T-helper 2 cell treated with Interferon-gamma antibody and Interleukin-4, amounts not matched to agents 5 μg/mL and 100 μg/mL, for 36 hours (primary cell): ENCODE results near the gene PCDHA11.
"Not testable (repeated sequence)": the region's sequence is repeated elsewhere in the genome, so short reads cannot be mapped to it uniquely, and the experiment has no call there.

ENCODE experiments used
- DNase-seq: peaks from one replicate; pipeline ENCODE4 v3.0.0; 2021; ENCODE audit warnings: low spot score
- H3K27ac Mint-ChIP-seq: one replicate; pipeline ENCODE4 v1.8.0; 2021; ENCODE audit warnings: mild to moderate bottlenecking, mixed read lengths
- H3K27me3 Mint-ChIP-seq: one replicate; pipeline ENCODE4 v1.8.0; 2021; ENCODE audit warnings: low read depth, mixed read lengths
- H3K36me3 Mint-ChIP-seq: one replicate; pipeline ENCODE4 v1.8.0; 2021; ENCODE audit warnings: low read depth, mixed read lengths
- H3K4me1 Mint-ChIP-seq: one replicate; pipeline ENCODE4 v1.8.0; 2021; ENCODE audit warnings: low read depth, mixed read lengths
- H3K4me3 Mint-ChIP-seq: one replicate; pipeline ENCODE4 v1.8.0; 2022; ENCODE audit warnings: mild to moderate bottlenecking, moderate library complexity, mixed read lengths
- H3K9me3 Mint-ChIP-seq: one replicate; pipeline ENCODE4 v1.8.0; 2021; ENCODE audit warnings: mixed read lengths

Gene PCDHA11

DNA sequence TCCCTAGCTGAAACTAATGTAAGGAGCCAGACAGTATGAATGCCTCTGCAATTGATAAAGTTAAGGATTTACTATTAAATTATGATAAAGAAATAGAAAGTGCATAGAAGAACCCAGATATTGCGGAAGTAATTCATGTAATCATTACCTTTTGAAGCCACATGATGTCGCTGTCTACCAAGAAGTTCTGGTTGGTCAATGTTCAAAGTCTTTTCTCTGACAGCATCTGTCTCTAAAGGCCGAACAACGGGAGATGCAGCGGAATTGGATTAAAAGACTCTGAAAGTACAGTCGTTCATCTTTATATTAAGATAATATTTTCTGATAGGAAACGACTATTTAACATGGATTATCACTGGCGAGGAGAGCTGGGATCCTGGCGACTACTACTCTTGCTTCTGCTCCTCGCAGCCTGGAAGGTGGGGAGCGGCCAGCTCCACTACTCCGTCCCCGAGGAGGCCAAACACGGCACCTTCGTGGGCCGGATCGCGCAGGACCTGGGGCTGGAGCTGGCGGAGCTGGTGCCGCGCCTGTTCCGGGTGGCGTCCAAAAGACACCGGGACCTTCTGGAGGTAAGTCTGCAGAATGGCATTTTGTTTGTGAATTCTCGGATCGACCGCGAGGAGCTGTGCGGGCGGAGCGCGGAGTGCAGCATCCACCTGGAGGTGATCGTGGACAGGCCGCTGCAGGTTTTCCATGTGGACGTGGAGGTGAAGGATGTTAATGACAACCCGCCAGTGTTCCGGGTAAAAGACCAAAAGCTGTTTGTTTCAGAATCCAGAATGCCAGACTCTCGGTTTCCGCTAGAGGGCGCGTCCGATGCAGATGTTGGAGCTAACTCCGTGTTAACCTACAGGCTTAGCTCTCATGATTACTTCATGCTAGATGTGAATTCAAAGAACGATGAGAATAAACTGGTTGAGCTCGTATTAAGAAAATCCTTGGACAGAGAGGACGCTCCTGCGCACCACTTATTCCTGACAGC, 27.5 kb upstream of the PCDHA11 start, which contains the start of gene PCDHA8:
PCDHA8 (plus strand) TSS at position 210 of the 985 bp plus-strand sequence; CDS start at position 345, 135 bp downstream.
- Mint-ChIP-seq H3K4me3 (no peak within 1 kb of the TSS), H3K27ac (no peak within 1 kb of the TSS), H3K4me1 (no peaks in the 10 kb centered on the region), H3K9me3 (peaks cover 28% of the 10 kb centered on the region), H3K36me3 (no peaks in the 10 kb centered on the region), H3K27me3 (no peaks in the 10 kb centered on the region)
- DNase-seq, result no peak

GRCh38 chr5:140842798-140843733, 25.7 kb upstream of the PCDHA11 start:
- Mint-ChIP-seq H3K27ac (no peak overlapping the region), H3K4me3 (no peak overlapping the region), H3K36me3 (no peaks in the 10 kb centered on the region), H3K9me3 (peaks cover 39% of the 10 kb centered on the region), H3K27me3 (no peaks in the 10 kb centered on the region), H3K4me1 (no peaks in the 10 kb centered on the region)
- DNase-seq, result no peak

DNA sequence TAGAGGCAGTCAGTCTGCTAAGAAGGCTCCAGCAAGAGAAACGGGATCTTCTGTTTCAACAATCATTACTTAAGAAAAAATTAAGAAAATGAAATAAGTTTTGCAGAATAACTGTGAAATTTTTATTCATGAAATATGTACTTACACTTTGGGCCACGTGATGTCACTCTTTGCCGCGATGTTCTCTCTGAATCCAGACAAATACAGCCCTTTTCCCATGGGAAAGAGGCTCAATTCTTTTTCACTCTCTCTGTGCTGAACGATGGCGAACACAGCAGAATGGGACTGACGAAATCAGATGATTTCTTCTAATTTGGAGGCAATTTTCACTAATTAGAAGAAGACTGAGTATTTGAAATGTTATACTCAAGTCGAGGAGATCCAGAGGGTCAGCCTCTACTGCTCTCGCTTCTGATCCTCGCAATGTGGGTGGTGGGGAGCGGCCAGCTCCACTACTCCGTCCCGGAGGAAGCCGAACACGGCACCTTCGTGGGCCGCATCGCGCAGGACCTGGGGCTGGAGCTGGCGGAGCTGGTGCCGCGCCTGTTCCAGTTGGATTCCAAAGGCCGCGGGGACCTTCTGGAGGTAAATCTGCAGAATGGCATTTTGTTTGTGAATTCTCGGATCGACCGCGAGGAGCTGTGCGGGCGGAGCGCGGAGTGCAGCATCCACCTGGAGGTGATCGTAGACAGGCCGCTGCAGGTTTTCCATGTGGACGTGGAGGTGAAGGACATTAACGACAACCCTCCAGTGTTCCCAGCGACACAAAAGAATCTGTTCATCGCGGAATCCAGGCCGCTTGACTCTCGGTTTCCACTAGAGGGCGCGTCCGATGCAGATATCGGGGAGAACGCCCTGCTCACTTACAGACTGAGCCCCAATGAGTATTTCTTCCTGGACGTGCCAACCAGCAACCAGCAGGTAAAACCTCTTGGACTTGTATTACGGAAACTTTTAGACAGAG, 20.3 kb upstream of the PCDHA11 start, which contains the start of gene PCDHA9:
PCDHA9 (plus strand) TSS at position 244 of the 964 bp plus-strand sequence; CDS start at position 358, 114 bp downstream.
- H3K36me3 Mint-ChIP-seq, DNase-seq, H3K27ac Mint-ChIP-seq, H3K27me3 Mint-ChIP-seq, H3K4me3 Mint-ChIP-seq, H3K4me1 Mint-ChIP-seq: not testable (repeated sequence)
- peaks cover 34% of the 10 kb centered on the region for H3K9me3 Mint-ChIP-seq

GRCh38 chr5:140849831-140850634, 18.7 kb upstream of the PCDHA11 start:
- DNase-seq, H3K27me3 Mint-ChIP-seq, H3K4me3 Mint-ChIP-seq, H3K36me3 Mint-ChIP-seq, H3K27ac Mint-ChIP-seq, H3K4me1 Mint-ChIP-seq: not testable (repeated sequence)
- H3K9me3 Mint-ChIP-seq, result peaks cover 31% of the 10 kb centered on the region

DNA sequence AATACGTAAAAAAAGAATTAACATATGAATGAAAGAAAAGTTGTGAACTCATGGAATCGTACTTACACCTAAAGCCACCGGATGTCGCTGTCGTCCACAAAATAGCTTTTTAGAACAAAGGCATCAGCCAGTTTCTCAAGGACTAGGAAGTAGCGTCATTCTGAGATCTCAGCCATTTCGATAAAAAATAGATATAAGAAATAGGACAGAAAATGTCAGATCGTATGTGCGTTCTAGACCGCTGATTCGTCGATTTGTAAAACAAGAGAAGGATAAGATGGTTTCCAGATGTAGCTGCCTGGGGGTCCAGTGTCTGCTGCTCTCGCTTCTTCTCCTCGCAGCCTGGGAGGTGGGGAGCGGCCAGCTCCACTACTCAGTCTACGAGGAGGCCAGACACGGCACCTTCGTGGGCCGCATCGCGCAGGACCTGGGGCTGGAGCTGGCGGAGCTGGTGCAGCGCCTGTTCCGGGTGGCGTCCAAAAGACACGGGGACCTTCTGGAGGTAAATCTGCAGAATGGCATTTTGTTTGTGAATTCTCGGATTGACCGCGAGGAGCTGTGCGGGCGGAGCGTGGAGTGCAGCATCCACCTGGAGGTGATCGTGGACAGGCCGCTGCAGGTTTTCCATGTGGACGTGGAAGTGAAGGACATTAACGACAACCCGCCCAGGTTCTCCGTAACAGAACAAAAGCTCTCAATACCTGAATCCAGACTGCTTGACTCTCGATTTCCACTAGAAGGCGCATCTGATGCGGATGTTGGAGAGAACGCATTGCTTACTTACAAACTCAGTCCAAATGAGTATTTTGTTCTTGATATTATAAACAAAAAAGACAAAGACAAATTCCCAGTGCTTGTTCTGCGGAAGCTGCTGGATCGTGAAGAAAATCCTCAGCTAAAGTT, 12.7 kb upstream of the PCDHA11 start, which contains the start of gene PCDHA10:
PCDHA10 (plus strand) TSS at position 126 of the 903 bp plus-strand sequence; CDS start at position 278, 152 bp downstream.
- H3K4me1 Mint-ChIP-seq, result no peaks in the 10 kb centered on the region
- DNase-seq, result no peak
- H3K36me3 Mint-ChIP-seq, result peaks cover 3% of the 10 kb centered on the region
- no peak within 1 kb of the TSS for H3K4me3 Mint-ChIP-seq
- no peaks in the 10 kb centered on the region for H3K27me3 Mint-ChIP-seq
- H3K9me3 Mint-ChIP-seq, result peaks cover 44% of the 10 kb centered on the region
- no peak within 1 kb of the TSS for H3K27ac Mint-ChIP-seq

DNA sequence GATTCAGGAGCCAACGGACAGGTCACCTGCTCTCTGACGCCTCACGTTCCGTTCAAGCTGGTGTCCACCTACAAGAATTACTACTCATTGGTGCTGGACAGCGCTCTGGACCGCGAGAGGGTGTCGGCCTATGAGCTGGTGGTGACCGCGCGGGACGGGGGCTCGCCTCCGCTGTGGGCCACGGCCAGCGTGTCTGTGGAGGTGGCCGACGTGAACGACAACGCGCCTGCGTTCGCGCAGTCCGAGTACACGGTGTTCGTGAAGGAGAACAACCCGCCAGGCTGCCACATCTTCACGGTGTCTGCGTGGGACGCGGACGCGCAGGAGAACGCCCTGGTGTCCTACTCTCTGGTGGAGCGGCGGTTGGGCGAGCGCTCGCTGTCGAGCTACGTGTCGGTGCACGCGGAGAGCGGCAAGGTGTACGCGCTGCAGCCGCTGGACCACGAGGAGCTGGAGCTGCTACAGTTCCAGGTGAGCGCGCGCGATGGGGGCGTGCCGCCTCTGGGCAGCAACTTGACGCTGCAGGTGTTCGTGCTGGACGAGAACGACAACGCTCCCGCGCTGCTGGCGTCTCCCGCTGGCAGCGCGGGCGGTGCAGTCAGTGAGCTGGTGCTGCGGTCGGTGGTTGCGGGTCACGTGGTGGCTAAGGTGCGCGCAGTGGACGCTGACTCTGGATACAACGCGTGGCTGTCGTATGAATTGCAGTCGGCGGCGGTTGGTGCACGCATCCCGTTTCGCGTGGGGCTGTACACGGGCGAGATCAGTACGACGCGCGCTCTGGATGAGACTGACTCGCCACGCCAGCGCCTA, 11.4 kb upstream of the PCDHA11 start:
- no peak for DNase-seq
- no peaks in the 10 kb centered on the region for H3K27me3 Mint-ChIP-seq
- peaks cover 3% of the 10 kb centered on the region for H3K36me3 Mint-ChIP-seq
- H3K4me1 Mint-ChIP-seq, result no peaks in the 10 kb centered on the region
- H3K27ac Mint-ChIP-seq, result no peak overlapping the region
- H3K4me3 Mint-ChIP-seq, result no peak overlapping the region
- H3K9me3 Mint-ChIP-seq, result peaks cover 48% of the 10 kb centered on the region

GRCh38 chr5:140857987-140858240, 10.8 kb upstream of the PCDHA11 start:
- no peak overlapping the region for H3K27ac Mint-ChIP-seq
- no peaks in the 10 kb centered on the region for H3K4me1 Mint-ChIP-seq
- H3K36me3 Mint-ChIP-seq, result peaks cover 3% of the 10 kb centered on the region
- no peaks in the 10 kb centered on the region for H3K27me3 Mint-ChIP-seq
- H3K9me3 Mint-ChIP-seq, result peaks cover 45% of the 10 kb centered on the region
- DNase-seq, result no peak
- no peak overlapping the region for H3K4me3 Mint-ChIP-seq

DNA sequence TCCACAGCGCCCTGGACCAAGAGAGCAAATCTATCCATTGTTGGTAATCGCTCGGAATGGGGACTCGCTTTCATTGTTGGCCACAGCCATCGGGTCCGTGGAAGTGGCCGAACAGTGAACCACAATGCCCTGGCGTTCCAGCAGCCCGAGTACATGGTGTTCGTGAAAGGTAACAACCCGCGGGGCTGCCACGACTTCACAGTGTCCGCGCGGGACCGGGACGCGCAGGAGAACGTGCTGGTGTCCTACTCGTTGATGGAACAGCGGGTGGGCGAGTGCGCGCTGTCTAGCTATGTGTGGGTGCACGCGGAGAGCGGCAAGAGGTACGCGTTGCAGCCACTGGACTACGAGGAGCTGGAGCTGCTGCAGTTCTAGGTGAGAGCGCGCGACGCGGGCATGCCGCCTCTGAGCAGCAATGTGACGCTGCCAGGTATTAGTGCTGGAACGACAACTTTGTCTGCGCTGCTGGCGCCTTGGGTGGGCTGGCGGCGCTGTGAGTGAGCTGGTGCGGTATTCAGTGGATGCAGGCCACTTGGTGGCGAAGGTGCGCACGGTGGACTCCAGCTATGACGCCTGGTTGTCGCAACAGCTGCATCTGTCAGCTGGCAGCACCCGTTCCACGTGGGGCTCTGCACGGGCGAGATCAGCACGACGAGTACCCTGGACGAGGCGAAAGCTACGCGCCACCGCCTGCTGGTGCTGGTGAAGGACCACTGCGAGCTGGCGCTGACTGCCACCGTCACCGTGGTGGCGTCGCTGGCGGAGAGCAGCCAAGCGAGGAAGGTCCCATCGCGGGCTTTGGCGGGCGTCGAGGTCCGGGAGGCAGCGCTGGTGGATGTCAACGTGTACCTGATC, 6.1 kb upstream of the PCDHA11 start:
- Mint-ChIP-seq H3K27ac (no peak overlapping the region), H3K36me3 (peaks cover 2% of the 10 kb centered on the region), H3K4me3 (no peak overlapping the region), H3K9me3 (peaks cover 24% of the 10 kb centered on the region), H3K27me3 (no peaks in the 10 kb centered on the region), H3K4me1 (no peaks in the 10 kb centered on the region)
- DNase-seq, result no peak

DNA sequence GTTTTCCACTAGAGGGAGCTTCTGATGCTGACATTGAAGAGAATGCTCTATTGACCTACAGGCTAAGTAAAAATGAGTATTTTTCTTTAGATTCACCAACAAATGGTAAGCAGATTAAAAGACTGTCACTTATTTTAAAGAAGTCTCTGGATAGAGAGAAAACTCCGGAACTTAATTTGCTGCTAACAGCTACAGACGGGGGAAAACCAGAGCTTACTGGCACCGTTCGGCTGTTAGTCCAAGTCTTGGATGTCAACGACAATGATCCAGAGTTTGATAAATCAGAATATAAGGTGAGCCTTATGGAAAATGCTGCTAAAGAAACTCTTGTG, 764 bp downstream of the PCDHA11 start:
- no peaks in the 10 kb centered on the region for H3K27me3 Mint-ChIP-seq
- no peak overlapping the region for H3K4me3 Mint-ChIP-seq
- peaks cover 21% of the 10 kb centered on the region for H3K9me3 Mint-ChIP-seq
- no peaks in the 10 kb centered on the region for H3K36me3 Mint-ChIP-seq
- no peaks in the 10 kb centered on the region for H3K4me1 Mint-ChIP-seq
- H3K27ac Mint-ChIP-seq, result no peak overlapping the region
- no peak for DNase-seq

DNA sequence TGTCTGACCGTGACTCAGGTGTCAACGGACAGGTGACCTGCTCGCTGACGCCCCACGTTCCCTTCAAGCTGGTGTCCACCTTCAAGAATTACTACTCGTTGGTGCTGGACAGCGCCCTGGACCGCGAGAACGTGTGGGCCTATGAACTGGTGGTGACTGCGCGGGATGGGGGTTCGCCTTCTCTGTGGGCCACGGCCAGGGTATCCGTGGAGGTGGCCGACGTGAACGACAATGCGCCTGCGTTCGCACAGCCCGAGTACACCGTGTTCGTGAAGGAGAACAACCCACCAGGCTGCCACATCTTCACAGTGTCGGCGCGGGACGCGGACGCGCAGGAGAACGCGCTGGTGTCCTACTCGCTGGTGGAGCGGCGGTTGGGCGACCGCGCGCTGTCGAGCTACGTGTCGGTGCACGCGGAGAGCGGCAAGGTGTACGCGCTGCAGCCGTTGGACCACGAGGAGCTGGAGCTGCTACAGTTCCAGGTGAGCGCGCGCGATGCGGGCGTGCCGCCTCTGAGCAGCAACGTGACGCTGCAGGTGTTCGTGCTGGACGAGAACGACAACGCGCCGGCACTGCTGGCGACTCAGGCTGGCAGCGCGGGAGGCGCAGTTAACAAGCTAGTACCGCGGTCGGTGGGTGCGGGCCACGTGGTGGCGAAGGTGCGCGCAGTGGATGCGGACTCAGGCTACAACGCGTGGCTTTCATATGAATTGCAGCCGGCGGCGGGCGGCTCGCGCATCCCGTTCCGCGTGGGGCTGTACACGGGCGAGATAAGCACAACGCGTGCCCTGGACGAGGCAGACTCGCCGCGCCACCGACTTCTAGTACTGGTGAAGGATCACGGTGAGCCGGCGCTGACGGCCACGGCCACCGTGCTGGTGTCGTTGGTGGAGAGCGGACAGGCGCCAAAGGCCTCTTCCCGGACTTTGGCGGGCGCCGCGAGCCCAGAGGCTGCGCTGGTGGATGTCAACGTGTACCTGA, 1.8 kb downstream of the PCDHA11 start:
- Mint-ChIP-seq H3K27ac (no peak overlapping the region), H3K27me3 (no peaks in the 10 kb centered on the region), H3K4me1 (no peaks in the 10 kb centered on the region), H3K9me3 (peaks cover 20% of the 10 kb centered on the region), H3K36me3 (no peaks in the 10 kb centered on the region), H3K4me3 (no peak overlapping the region)
- no peak for DNase-seq
